Endometrium (tissue), 2 donors: ENCODE data around the gene BEND2.
A peak's percentile ranks its signal among the peaks of the same experiment; 100 is the strongest.
"Not testable (repeated sequence)": the region's sequence is repeated elsewhere in the genome, so short reads cannot be mapped to it uniquely, and the experiment has no call there.

ENCODE experiments used
- FAIRE-seq: peaks from 2 replicates; lab custom pipeline; 2012; peaks lifted over from hg19 to GRCh38; lab: Jason Lieb, UNC
- donor health status: control.
- donor health status: control.

BEND2 gene

GRCh38 chrX:18220786-18221185 lies at the start of gene BEND2:
BEND2 (minus strand) TSS chrX:18220886; CDS start chrX:18220750, 136 bp downstream.
- no peak for FAIRE-seq

GRCh38 chrX:18255059-18255458 lies 34.4 kb upstream of the BEND2 start:
- FAIRE-seq = no peak

GRCh38 chrX:18252644-18253359 lies 32.1 kb upstream of the BEND2 start:
- no peak for FAIRE-seq

GRCh38 chrX:18229646-18230045 lies 9.0 kb upstream of the BEND2 start:
- FAIRE-seq = not testable (repeated sequence)

- no peak for FAIRE-seq
Observed at GRCh38 chrX:18228069-18228468, 7.4 kb upstream of the BEND2 start.

GRCh38 chrX:18227458-18227857 lies 6.8 kb upstream of the BEND2 start:
- FAIRE-seq = no peak

GRCh38 chrX:18210470-18210869 lies 10.2 kb downstream of the BEND2 start:
- peak; percentile 84 for FAIRE-seq

GRCh38 chrX:18206657-18207056 lies 14.0 kb downstream of the BEND2 start:
- FAIRE-seq = no peak

- no peak for FAIRE-seq
Observed at GRCh38 chrX:18203631-18204030, 17.1 kb downstream of the BEND2 start.

- no peak for FAIRE-seq
Observed at GRCh38 chrX:18194688-18195087, 26.0 kb downstream of the BEND2 start.

GRCh38 chrX:18179446-18179845 lies 41.2 kb downstream of the BEND2 start:
- FAIRE-seq = no peak

- no peak for FAIRE-seq
Observed at GRCh38 chrX:18174971-18175370, 45.7 kb downstream of the BEND2 start.

GRCh38 chrX:18174209-18174608 lies 46.5 kb downstream of the BEND2 start:
- no peak for FAIRE-seq

- FAIRE-seq = no peak
Observed at GRCh38 chrX:18173494-18174180, 47.0 kb downstream of the BEND2 start.

- FAIRE-seq = no peak
Observed at GRCh38 chrX:18172970-18173369, 47.7 kb downstream of the BEND2 start.

- FAIRE-seq = no peak
Observed at GRCh38 chrX:18170910-18171309, 49.8 kb downstream of the BEND2 start.

GRCh38 chrX:18166068-18166467 lies 54.6 kb downstream of the BEND2 start:
- FAIRE-seq = no peak

- no peak for FAIRE-seq
Observed at GRCh38 chrX:18160369-18160768, 60.3 kb downstream of the BEND2 start.

- no peak for FAIRE-seq
Observed at GRCh38 chrX:18158963-18159362, 61.7 kb downstream of the BEND2 start.

- no peak for FAIRE-seq
Observed at GRCh38 chrX:18151649-18152048, 69.0 kb downstream of the BEND2 start.

GRCh38 chrX:18151157-18151556 lies 69.5 kb downstream of the BEND2 start:
- no peak for FAIRE-seq

- no peak for FAIRE-seq
Observed at GRCh38 chrX:18149454-18149853, 71.2 kb downstream of the BEND2 start.

- no peak for FAIRE-seq
Observed at GRCh38 chrX:18146954-18147353, 73.7 kb downstream of the BEND2 start.

- no peak for FAIRE-seq
Observed at GRCh38 chrX:18146009-18146408, 74.7 kb downstream of the BEND2 start.
